ENCODE results near the gene DMC1. TPM values are rescaled to one million over a fixed set of nuclear protein-coding genes. Genes with fewer than 3 reads are reported as not detected.

DMC1 gene
- total and polyA plus RNA-seq, 2 of the 13 experiments (the other 11 are each of a cell fraction or from before 2014, with no cell fraction given) = 0.82 TPM; not detected in 1

GRCh38 chr22:38506118-38506962, 63.6 kb downstream of the DMC1 start, which contains the start of gene DDX17 (continued):
- no peak for TF ChIP-seq MNT (IDR thresholded peaks at IDR 0.05)
- TF ChIP-seq SRSF9 (IDR thresholded peaks at IDR 0.05; ENCODE audit: borderline replicate concordance, insufficient read depth, low read depth, low read length, poor library complexity, severe bottlenecking) = no peak
- TF ChIP-seq RAD21 (CRISPR knock-in tag; IDR thresholded peaks at IDR 0.05) = no peak
- TF ChIP-seq CBFB (CRISPR knock-in tag; IDR thresholded peaks at IDR 0.05) = 0 out of 2 replicates have a peak, but pooled peaks have one; percentile 49
- TF ChIP-seq PRDM15 (CRISPR knock-in tag; IDR thresholded peaks at IDR 0.05) = 0 out of 2 replicates have a peak, but pooled peaks have one; percentile 14
- peak; percentile 25 for TF ChIP-seq TBL1XR1 (IDR thresholded peaks at IDR 0.05; ENCODE audit: borderline replicate concordance, low read length, partially characterized antibody)
- TF ChIP-seq TRIM22 (IDR thresholded peaks at IDR 0.05) = no peak
- no peak for TF ChIP-seq HOXA9 (CRISPR knock-in tag; IDR thresholded peaks at IDR 0.05; ENCODE audit: borderline replicate concordance)
- TF ChIP-seq MTA3 (CRISPR knock-in tag; IDR thresholded peaks at IDR 0.05) = no peak
- 0 out of 2 replicates have a peak, but pooled peaks have one; percentile 25 for TF ChIP-seq ZFP36L2 (CRISPR knock-in tag; IDR thresholded peaks at IDR 0.05)
- TF ChIP-seq KDM6A (CRISPR knock-in tag; IDR thresholded peaks at IDR 0.05; ENCODE audit: low read depth) = no peak
- TF ChIP-seq ZNF788 (CRISPR knock-in tag; IDR thresholded peaks at IDR 0.05; ENCODE audit: borderline replicate concordance) = no peak; the same call in 1 of the 2 replicates
- TF ChIP-seq LCORL (IDR thresholded peaks at IDR 0.05) = no peak
- peak; percentile 47; the same call in 1 of the 2 replicates for TF ChIP-seq LCORL (CRISPR knock-in tag; IDR thresholded peaks at IDR 0.05)
- TF ChIP-seq AGO2 (optimal IDR thresholded peaks at IDR 0.05; ENCODE audit: low read depth, low read length) = no peak
- no peak for TF ChIP-seq SMAD9 (CRISPR knock-in tag; IDR thresholded peaks at IDR 0.05)
- no peak for TF ChIP-seq GPBP1L1 (CRISPR knock-in tag; IDR thresholded peaks at IDR 0.05)
- TF ChIP-seq GABPB1 (CRISPR knock-in tag; IDR thresholded peaks at IDR 0.05) = peak; percentile 40; the same call in 1 of the 2 replicates
- 0 out of 2 replicates have a peak, but pooled peaks have one; percentile 6 for TF ChIP-seq THRA (CRISPR knock-in tag; IDR thresholded peaks at IDR 0.05; ENCODE audit: borderline replicate concordance)
